ENCODE data around the gene PHF10. TPM values are rescaled to one million over a fixed set of nuclear protein-coding genes. Genes with fewer than 3 reads are reported as not detected.
A peak's percentile ranks its signal among the peaks of the same experiment; 100 is the strongest.

Gene PHF10
- total and polyA plus RNA-seq, 2 donors, result 32.4 to 90.0 TPM

DNA sequence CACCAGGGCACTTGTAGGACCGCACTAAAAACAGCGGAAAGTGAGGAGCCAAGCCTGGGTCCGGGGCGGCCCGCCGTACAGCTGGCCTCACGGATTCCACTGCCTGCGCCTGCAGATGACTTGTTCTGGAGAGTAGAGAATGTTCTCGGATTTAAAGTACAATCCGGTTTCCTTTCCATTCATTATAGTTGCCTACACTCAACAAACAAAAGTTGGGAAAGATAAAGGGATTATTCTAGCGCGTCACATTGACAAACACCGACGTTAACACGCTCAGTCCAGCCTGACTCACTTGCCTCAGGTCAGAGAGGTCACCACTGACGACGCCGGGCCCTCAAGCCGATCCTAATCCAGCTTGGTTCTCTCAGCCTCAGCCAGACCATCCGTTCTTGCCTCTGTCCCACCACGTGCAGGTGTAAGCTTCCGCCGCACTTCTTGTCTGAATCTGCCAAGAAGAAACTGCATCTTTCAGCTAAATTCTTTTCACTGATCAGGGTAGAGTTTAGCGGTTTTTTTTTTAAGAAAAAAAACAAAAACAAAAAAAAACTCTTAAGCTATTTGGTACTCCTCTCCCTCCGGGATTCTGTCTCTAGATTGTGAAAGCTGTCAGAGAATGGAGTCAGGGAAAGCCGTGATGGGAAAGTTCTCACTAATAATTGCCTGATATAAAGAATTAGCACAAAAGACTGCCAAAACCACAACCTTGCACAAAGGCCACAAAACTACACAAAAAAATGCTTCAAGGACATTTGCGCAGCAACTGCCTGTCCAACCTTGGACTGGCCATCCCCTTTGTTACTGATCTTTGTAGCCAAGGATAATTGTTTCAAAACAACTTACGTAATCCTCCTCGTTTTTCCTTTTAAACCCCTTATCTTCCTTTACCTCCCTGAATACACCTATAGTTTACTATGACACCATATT, 1.1 kb upstream of the PHF10 start:
- peaks cover 6 to 9% of the 10 kb centered on the region in 2 donors for H3K4me1 ChIP-seq (ENCODE audit: control insufficient read depth in 2 of 2, insufficient read depth in 2 of 2, low read length in 2 of 2)
- peaks cover 0 to 5% of the 10 kb centered on the region in 2 donors for H3K27me3 ChIP-seq (ENCODE audit: control insufficient read depth in 2 of 2, insufficient read depth in 1 of 2, low read length in 1 of 2)
- WGBS, result 28% methylated on average over 29 of the region's 29 CpGs
- DNase-seq (ENCODE audit: low read depth in 6 of 9, low spot score in 9 of 9), result peak in 6 of 9 donors; percentile 21 to 75 (median 32)
- H3K9me3 ChIP-seq (ENCODE audit: control insufficient read depth in 2 of 2, insufficient read depth in 1 of 2, low read length in 1 of 2), result no peaks in the 10 kb centered on the region
- peak overlapping the region; percentile 59 to 90 for H3K4me3 ChIP-seq (ENCODE audit: low read length in 2 of 2)
- H3K27ac ChIP-seq (ENCODE audit: low read depth in 1 of 2, low read length in 1 of 2), result peak overlapping the region; percentile 65 to 93
- H3K36me3 ChIP-seq (ENCODE audit: control insufficient read depth in 2 of 2, insufficient read depth in 2 of 2, low read length in 1 of 2), result no peaks in the 10 kb centered on the region

DNA sequence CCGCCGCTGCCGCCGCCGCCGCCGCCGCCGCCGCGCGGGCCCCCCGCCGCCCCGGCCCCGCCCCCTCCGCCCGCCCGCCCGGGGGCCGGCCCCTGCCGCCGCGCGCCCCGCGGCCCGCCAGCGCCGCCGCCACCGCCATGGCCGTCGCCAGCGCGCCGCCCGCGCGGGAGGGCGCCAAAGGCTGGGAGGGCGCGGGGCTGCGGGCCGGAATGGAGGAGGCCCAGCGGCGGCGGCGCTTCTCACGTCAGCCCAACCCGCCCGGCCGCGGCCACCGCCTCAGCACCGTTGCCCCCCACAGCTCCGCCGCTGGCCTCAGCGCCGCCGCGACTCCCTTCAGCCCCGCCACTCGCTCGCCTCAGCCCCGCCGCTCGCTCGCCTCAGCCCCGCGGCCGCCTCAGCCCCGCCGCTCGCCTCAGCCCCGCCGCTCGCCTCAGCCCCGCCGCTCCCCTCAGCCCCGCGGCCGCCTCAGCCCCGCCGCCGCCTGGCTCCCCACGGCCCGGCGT, 258 bp downstream of the PHF10 start:
- under 1% methylated on average over 80 of the region's 89 CpGs for WGBS
- Histone ChIP-seq H3K27ac (ENCODE audit: low read depth in 1 of 2, low read length in 1 of 2) (peak overlapping the region in 1 of 2 donors; percentile 98), H3K27me3 (ENCODE audit: control insufficient read depth in 2 of 2, insufficient read depth in 1 of 2, low read length in 1 of 2) (peaks cover 0 to 5% of the 10 kb centered on the region in 2 donors), H3K4me1 (ENCODE audit: control insufficient read depth in 2 of 2, insufficient read depth in 2 of 2, low read length in 2 of 2) (peaks cover 6 to 9% of the 10 kb centered on the region in 2 donors), H3K36me3 (ENCODE audit: control insufficient read depth in 2 of 2, insufficient read depth in 2 of 2, low read length in 1 of 2) (peaks cover 0 to 3% of the 10 kb centered on the region in 2 donors), H3K4me3 (ENCODE audit: low read length in 2 of 2) (peak overlapping the region in 1 of 2 donors; percentile 90), H3K9me3 (ENCODE audit: control insufficient read depth in 2 of 2, insufficient read depth in 1 of 2, low read length in 1 of 2) (no peaks in the 10 kb centered on the region)
- DNase-seq (ENCODE audit: low read depth in 6 of 9, low spot score in 9 of 9), result peak in 5 of 9 donors; percentile 21 to 55 (median 25)

DNA sequence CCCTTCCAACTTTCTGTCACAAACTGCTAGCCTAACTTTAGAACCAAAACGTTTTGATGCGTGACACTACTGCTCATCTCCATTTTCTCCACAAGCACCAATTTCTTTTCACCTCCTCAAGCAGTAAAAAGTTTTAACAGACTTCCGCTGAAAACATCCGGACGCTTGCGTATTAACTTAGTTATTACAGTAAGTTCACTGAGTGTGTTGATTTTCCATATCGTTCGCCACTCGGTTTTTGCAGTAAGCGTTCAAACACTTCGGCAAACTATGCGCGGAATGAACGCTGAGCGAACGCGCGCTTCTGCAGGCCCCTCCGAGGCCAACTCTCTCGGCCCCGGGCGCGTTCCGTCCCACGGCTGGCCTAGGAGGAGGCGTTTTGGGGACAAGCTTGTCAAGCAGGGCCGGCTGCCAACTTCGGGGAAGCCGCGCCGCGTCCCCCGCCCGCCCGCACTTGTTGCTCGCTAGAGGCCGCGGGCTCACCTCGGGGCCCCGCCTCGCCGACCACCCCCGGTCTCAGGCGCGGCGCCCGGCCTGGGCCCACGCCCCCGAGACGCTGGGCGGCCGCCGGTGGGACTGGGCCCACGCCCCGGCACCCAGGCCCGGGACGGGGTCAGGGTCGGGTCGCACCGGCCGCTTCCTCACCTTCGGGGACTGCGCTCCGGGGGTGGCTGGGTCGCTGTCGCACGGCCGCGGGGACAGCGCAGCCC, 945 bp downstream of the PHF10 start:
- Histone ChIP-seq H3K27ac (ENCODE audit: low read depth in 1 of 2, low read length in 1 of 2) (peak overlapping the region; percentile 91 to 98), H3K36me3 (ENCODE audit: control insufficient read depth in 2 of 2, insufficient read depth in 2 of 2, low read length in 1 of 2) (peaks cover 0 to 3% of the 10 kb centered on the region in 2 donors), H3K4me1 (ENCODE audit: control insufficient read depth in 2 of 2, insufficient read depth in 2 of 2, low read length in 2 of 2) (peaks cover 6 to 9% of the 10 kb centered on the region in 2 donors), H3K4me3 (ENCODE audit: low read length in 2 of 2) (peak overlapping the region; percentile 69 to 90), H3K9me3 (ENCODE audit: control insufficient read depth in 2 of 2, insufficient read depth in 1 of 2, low read length in 1 of 2) (no peaks in the 10 kb centered on the region), H3K27me3 (ENCODE audit: control insufficient read depth in 2 of 2, insufficient read depth in 1 of 2, low read length in 1 of 2) (peaks cover 0 to 5% of the 10 kb centered on the region in 2 donors)
- WGBS, result under 1% methylated on average over 70 of the region's 70 CpGs
- peak in 7 of 9 donors; percentile 44 to 81 (median 50) for DNase-seq (ENCODE audit: low read depth in 6 of 9, low spot score in 9 of 9)

DNA sequence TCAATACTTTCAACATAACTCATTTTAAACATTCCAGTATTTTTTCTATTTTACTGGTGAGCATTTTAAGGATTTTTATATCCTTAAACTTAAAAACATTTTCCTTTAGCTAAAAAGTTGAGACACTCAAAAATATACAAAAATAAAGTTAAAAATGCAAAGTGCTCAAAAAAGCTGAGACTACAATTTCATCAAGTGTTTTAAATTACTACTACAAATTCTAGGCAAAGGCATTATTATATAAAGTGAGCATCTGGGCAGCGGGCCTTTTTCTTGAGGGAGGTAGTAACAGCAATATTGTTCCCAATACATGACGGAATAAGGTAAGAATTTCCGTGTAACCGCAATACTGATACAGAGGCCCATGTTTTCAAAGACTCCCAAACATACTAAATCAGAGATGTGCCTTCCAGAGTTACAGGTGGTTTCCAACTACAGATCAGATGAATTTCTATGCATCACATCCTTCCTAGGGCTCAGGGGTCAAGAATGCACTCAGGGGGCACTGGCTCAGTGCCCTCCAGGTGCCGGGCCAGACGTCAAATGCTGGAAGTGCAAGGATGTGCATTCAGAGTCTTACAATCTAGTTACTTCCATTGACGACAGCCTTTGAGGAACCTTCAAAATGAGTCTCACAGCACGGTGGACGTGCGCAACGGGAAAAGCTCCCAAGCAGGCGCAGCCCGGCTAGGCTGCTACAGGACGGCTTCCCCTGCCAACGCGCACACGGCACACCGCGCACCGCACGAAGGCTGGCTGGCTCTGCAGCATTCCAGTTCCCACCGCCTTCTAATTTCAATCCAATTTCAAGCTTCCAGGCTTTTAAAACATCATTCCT, 1.7 kb downstream of the PHF10 start:
- peak overlapping the region; percentile 69 to 90 for H3K4me3 ChIP-seq (ENCODE audit: low read length in 2 of 2)
- 8% methylated on average over 22 of the region's 22 CpGs for WGBS
- H3K27ac ChIP-seq (ENCODE audit: low read depth in 1 of 2, low read length in 1 of 2), result peak overlapping the region; percentile 91 to 98
- DNase-seq (ENCODE audit: low read depth in 6 of 9, low spot score in 9 of 9), result peak in 3 of 9 donors; percentile 37 to 44 (median 41)
- H3K27me3 ChIP-seq (ENCODE audit: control insufficient read depth in 2 of 2, insufficient read depth in 1 of 2, low read length in 1 of 2), result peaks cover 0 to 5% of the 10 kb centered on the region in 2 donors
- peaks cover 0 to 3% of the 10 kb centered on the region in 2 donors for H3K36me3 ChIP-seq (ENCODE audit: control insufficient read depth in 2 of 2, insufficient read depth in 2 of 2, low read length in 1 of 2)
- H3K9me3 ChIP-seq (ENCODE audit: control insufficient read depth in 2 of 2, insufficient read depth in 1 of 2, low read length in 1 of 2), result no peaks in the 10 kb centered on the region
- peaks cover 6 to 9% of the 10 kb centered on the region in 2 donors for H3K4me1 ChIP-seq (ENCODE audit: control insufficient read depth in 2 of 2, insufficient read depth in 2 of 2, low read length in 2 of 2)

DNA sequence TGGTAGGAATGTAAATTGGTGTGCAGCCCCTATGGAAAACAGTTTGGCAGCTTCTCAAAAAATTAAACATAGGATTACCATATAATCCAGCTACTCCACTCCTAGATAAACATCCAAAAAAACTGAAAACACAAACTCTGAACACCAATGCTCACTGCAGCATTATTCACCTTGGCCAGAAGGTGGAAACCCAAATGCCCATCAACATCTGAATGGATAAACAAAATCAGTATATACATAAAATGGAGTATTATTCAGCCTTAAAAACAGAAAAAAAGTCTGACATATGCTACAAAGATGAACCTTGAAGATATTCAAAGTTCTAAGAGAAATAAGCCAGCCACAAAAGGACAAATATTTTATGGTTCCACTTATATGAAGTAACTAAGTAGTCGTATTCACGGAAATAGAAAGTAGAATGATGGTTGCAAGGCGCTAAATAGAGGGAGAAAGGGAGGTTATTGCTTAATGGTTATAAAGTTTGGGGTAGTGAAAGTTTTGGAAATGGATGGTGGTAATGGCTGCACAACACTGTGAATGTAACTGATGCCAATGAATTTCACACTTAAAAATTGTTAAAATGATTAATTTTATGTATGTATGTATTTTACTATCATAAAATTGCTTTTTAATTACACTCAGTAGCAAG, 4.0 kb downstream of the PHF10 start:
- no peak overlapping the region for H3K27ac ChIP-seq (ENCODE audit: low read depth in 1 of 2, low read length in 1 of 2)
- WGBS, result 99% methylated on average over 3 of the region's 3 CpGs
- peaks cover 7 to 16% of the 10 kb centered on the region in 2 donors for H3K36me3 ChIP-seq (ENCODE audit: control insufficient read depth in 2 of 2, insufficient read depth in 2 of 2, low read length in 1 of 2)
- no peak overlapping the region for H3K4me3 ChIP-seq (ENCODE audit: low read length in 2 of 2)
- H3K9me3 ChIP-seq (ENCODE audit: control insufficient read depth in 2 of 2, insufficient read depth in 1 of 2, low read length in 1 of 2), result no peaks in the 10 kb centered on the region
- peaks cover 0 to 4% of the 10 kb centered on the region in 2 donors for H3K27me3 ChIP-seq (ENCODE audit: control insufficient read depth in 2 of 2, insufficient read depth in 1 of 2, low read length in 1 of 2)
- H3K4me1 ChIP-seq (ENCODE audit: control insufficient read depth in 2 of 2, insufficient read depth in 2 of 2, low read length in 2 of 2), result peaks cover 6% of the 10 kb centered on the region in 2 donors
- no peak for DNase-seq (ENCODE audit: low read depth in 6 of 9, low spot score in 9 of 9)

DNA sequence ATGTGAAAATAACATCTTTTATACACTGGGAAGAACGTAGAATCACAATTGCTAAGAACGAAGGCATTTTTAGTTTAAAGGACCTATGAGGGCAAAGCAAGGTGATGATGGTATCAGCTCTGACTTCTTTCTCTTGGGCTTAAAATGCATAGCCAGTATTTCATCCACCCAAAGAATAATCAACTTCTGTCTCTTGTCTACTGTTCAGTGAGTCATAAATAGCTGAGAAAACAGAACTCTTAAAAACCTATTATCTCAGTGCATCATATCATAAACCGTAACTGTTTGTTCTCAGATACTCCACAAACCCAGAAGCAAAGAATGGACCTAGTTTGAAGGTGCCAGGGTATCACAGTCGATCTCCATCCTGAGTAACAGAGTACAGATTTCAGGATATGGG, 5.2 kb downstream of the PHF10 start:
- no peak for DNase-seq (ENCODE audit: low read depth in 6 of 9, low spot score in 9 of 9)
- peaks cover 4 to 6% of the 10 kb centered on the region in 2 donors for H3K4me1 ChIP-seq (ENCODE audit: control insufficient read depth in 2 of 2, insufficient read depth in 2 of 2, low read length in 2 of 2)
- 99% methylated on average over 4 of the region's 4 CpGs for WGBS

DNA sequence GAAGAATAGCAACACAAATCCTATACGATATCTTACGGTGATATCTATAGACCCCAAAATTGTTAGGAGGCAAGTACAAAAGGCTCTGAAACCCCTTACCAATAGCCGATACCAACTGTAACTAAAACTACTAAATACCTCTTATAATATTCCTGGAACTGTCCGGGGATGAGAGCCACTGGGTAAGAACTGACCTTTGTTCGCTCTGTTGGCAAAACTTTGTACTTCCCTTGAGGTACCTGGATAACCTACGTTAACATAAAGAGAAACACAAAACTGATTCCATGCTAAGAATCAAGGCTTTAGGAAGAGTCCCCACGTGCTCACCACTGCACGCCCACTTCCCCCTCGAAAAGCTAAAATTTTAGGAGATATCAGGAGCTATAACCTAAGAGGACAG, 9.7 kb downstream of the PHF10 start:
- Histone ChIP-seq H3K27ac (ENCODE audit: low read depth in 1 of 2, low read length in 1 of 2) (no peak overlapping the region), H3K4me3 (ENCODE audit: low read length in 2 of 2) (no peak overlapping the region), H3K27me3 (ENCODE audit: control insufficient read depth in 2 of 2, insufficient read depth in 1 of 2, low read length in 1 of 2) (no peaks in the 10 kb centered on the region), H3K9me3 (ENCODE audit: control insufficient read depth in 2 of 2, insufficient read depth in 1 of 2, low read length in 1 of 2) (no peaks in the 10 kb centered on the region), H3K36me3 (ENCODE audit: control insufficient read depth in 2 of 2, insufficient read depth in 2 of 2, low read length in 1 of 2) (peaks cover 29 to 60% of the 10 kb centered on the region in 2 donors), H3K4me1 (ENCODE audit: control insufficient read depth in 2 of 2, insufficient read depth in 2 of 2, low read length in 2 of 2) (no peaks in the 10 kb centered on the region)
- 97% methylated on average over 9 of the region's 9 CpGs for WGBS
- DNase-seq (ENCODE audit: low read depth in 6 of 9, low spot score in 9 of 9), result no peak

More for the DNA sequence above, 5.2 kb downstream of the PHF10 start:
- no peak overlapping the region for H3K27ac ChIP-seq (ENCODE audit: low read depth in 1 of 2, low read length in 1 of 2)
- H3K9me3 ChIP-seq (ENCODE audit: control insufficient read depth in 2 of 2, insufficient read depth in 1 of 2, low read length in 1 of 2), result no peaks in the 10 kb centered on the region
- peaks cover 17 to 28% of the 10 kb centered on the region in 2 donors for H3K36me3 ChIP-seq (ENCODE audit: control insufficient read depth in 2 of 2, insufficient read depth in 2 of 2, low read length in 1 of 2)
- no peak overlapping the region for H3K4me3 ChIP-seq (ENCODE audit: low read length in 2 of 2)
- H3K27me3 ChIP-seq (ENCODE audit: control insufficient read depth in 2 of 2, insufficient read depth in 1 of 2, low read length in 1 of 2), result no peaks in the 10 kb centered on the region

DNA sequence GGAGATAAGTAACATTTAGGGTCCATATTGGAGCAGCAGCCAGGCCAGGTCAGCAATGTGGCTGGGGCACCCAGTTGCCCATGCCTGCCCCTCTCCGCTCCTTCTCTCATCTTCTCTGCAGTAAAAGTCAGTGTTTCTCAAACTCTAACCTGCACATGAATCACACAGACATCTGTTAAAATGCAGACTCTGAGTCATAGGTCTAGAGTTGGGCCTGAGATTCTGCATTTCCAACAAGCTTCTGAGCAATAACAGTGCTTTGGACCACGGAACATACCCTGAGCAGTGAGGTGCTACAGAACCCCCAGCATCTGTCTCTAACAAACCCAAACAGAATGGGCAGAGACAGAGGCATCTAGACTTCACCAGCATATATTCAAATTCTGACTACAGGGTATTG, 10.1 kb downstream of the PHF10 start:
- no peak for DNase-seq (ENCODE audit: low read depth in 6 of 9, low spot score in 9 of 9)
- H3K4me1 ChIP-seq (ENCODE audit: control insufficient read depth in 2 of 2, insufficient read depth in 2 of 2, low read length in 2 of 2), result no peaks in the 10 kb centered on the region
- no peaks in the 10 kb centered on the region for H3K9me3 ChIP-seq (ENCODE audit: control insufficient read depth in 2 of 2, insufficient read depth in 1 of 2, low read length in 1 of 2)
- 98% methylated on average over 2 of the region's 2 CpGs for WGBS
- peaks cover 29 to 57% of the 10 kb centered on the region in 2 donors for H3K36me3 ChIP-seq (ENCODE audit: control insufficient read depth in 2 of 2, insufficient read depth in 2 of 2, low read length in 1 of 2)
- no peaks in the 10 kb centered on the region for H3K27me3 ChIP-seq (ENCODE audit: control insufficient read depth in 2 of 2, insufficient read depth in 1 of 2, low read length in 1 of 2)
- no peak overlapping the region for H3K27ac ChIP-seq (ENCODE audit: low read depth in 1 of 2, low read length in 1 of 2)
- no peak overlapping the region for H3K4me3 ChIP-seq (ENCODE audit: low read length in 2 of 2)

All from thymus (tissue), 11 donors.